Thoracic aorta (tissue), 2 donors: Measurements from ENCODE around the gene CGREF1. TPM values are rescaled to one million over a fixed set of nuclear protein-coding genes. Genes with fewer than 3 reads are reported as not detected.

Experiments used
- ATAC-seq: fragments of 150-250 bp; one replicate; pipeline ENCODE4 v1.8.0; 2017; ENCODE audit warnings: low read depth; ENCODE audit not compliant: insufficient number of reproducible peaks, low FRiP score
- DNase-seq: peaks from one replicate; pipeline ENCODE4 v3.0.0-alpha.2; 2020; ENCODE audit warnings: low spot score
- H3K27ac ChIP-seq, 2 donors: fragments of 200-600 bp; sonication (generic); 1 replicate in 1 of 2; 2 replicates in 1 of 2; pipeline ENCODE4 v1.5.1; 2016; ENCODE audit warnings: mild to moderate bottlenecking in 2 of 2, moderate library complexity in 2 of 2
- H3K27me3 ChIP-seq: fragments of 200-600 bp; sonication (generic); replicated peaks from 2 replicates; pipeline ENCODE4 v1.6.0; 2016; ENCODE audit warnings: mild to moderate bottlenecking; ENCODE audit not compliant: insufficient read depth
- H3K36me3 ChIP-seq: fragments of 200-600 bp; sonication (generic); one replicate; pipeline ENCODE4 v1.5.1; 2016
- H3K4me1 ChIP-seq, 2 donors: fragments of 200-600 bp; sonication (generic); 1 replicate in 1 of 2; 2 replicates in 1 of 2; pipeline versions ENCODE4 v1.5.1 to v1.6.0; 2016; ENCODE audit warnings: low read depth in 2 of 2, mild to moderate bottlenecking in 1 of 2; ENCODE audit not compliant: control insufficient read depth in 1 of 2
- H3K4me3 ChIP-seq: fragments of 200-600 bp; sonication (generic); 2 replicates; pipeline ENCODE4 v1.5.1; 2016; ENCODE audit warnings: mild to moderate bottlenecking
- H3K9me3 ChIP-seq: fragments of 200-600 bp; sonication (generic); 2 replicates; pipeline ENCODE4 v1.5.1; 2016
- total RNA-seq, 2 donors: library from RNA; depleted of rRNA; stranded (reverse); fragments of >200 nt; gene quantifications; one replicate each; pipeline versions ENCODE4 v1.1.0 to v1.2.3, GENCODE V29; 2016
- TF ChIP-seq, protein P1 (sequence below): fragments of 200-600 bp; sonication (generic); IDR thresholded peaks from one replicate; pipeline ENCODE4 v1.5.1; 2019; ENCODE audit warnings: antibody characterized with exemption

The CGREF1 gene
- total RNA-seq, 2 donors from 2014 or later, result 18.8 to 19.8 TPM

- H3K4me3 ChIP-seq, result no peak overlapping the region
- TF ChIP-seq, protein P1, sequence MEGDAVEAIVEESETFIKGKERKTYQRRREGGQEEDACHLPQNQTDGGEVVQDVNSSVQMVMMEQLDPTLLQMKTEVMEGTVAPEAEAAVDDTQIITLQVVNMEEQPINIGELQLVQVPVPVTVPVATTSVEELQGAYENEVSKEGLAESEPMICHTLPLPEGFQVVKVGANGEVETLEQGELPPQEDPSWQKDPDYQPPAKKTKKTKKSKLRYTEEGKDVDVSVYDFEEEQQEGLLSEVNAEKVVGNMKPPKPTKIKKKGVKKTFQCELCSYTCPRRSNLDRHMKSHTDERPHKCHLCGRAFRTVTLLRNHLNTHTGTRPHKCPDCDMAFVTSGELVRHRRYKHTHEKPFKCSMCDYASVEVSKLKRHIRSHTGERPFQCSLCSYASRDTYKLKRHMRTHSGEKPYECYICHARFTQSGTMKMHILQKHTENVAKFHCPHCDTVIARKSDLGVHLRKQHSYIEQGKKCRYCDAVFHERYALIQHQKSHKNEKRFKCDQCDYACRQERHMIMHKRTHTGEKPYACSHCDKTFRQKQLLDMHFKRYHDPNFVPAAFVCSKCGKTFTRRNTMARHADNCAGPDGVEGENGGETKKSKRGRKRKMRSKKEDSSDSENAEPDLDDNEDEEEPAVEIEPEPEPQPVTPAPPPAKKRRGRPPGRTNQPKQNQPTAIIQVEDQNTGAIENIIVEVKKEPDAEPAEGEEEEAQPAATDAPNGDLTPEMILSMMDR, result no peak
- no peaks in the 10 kb centered on the region for H3K36me3 ChIP-seq
- H3K27me3 ChIP-seq, result no peaks in the 10 kb centered on the region
- ATAC-seq (no peak), DNase-seq (no peak)
- H3K4me1 ChIP-seq, result no peaks in the 10 kb centered on the region
- H3K9me3 ChIP-seq, result no peaks in the 10 kb centered on the region
- no peak overlapping the region for H3K27ac ChIP-seq
These were observed 24.5 kb downstream of the CGREF1 start for GRCh38 chr2:27094353-27094984.

- no peak overlapping the region for H3K4me3 ChIP-seq
- ATAC-seq (no peak), DNase-seq (no peak)
- H3K36me3 ChIP-seq, result no peaks in the 10 kb centered on the region
- no peaks in the 10 kb centered on the region for H3K27me3 ChIP-seq
- no peaks in the 10 kb centered on the region for H3K9me3 ChIP-seq
- H3K27ac ChIP-seq, result no peak overlapping the region
- no peaks in the 10 kb centered on the region for H3K4me1 ChIP-seq
- TF ChIP-seq, protein P1, result no peak
These were observed 25.2 kb downstream of the CGREF1 start for GRCh38 chr2:27093430-27094352.

GRCh38 chr2:27092696-27093429 is 26.1 kb downstream of the CGREF1 start:
- H3K36me3 ChIP-seq, result no peaks in the 10 kb centered on the region
- H3K27ac ChIP-seq, result no peak overlapping the region
- ATAC-seq (no peak), DNase-seq (no peak)
- no peaks in the 10 kb centered on the region for H3K27me3 ChIP-seq
- no peaks in the 10 kb centered on the region for H3K9me3 ChIP-seq
- TF ChIP-seq, protein P1, result no peak
- H3K4me3 ChIP-seq, result no peak overlapping the region
- peaks cover 0 to 2% of the 10 kb centered on the region in 2 donors for H3K4me1 ChIP-seq

GRCh38 chr2:27091746-27092695 is 26.9 kb downstream of the CGREF1 start:
- DNase-seq (no peak), ATAC-seq (no peak)
- peaks cover 5 to 11% of the 10 kb centered on the region in 2 donors for H3K4me1 ChIP-seq
- TF ChIP-seq, protein P1, result no peak
- no peak overlapping the region for H3K27ac ChIP-seq
- H3K36me3 ChIP-seq, result no peaks in the 10 kb centered on the region
- no peaks in the 10 kb centered on the region for H3K9me3 ChIP-seq
- H3K4me3 ChIP-seq, result no peak overlapping the region
- no peaks in the 10 kb centered on the region for H3K27me3 ChIP-seq
